Heart right ventricle (tissue), 16 donors: ENCODE data around the gene PELI2. TPM values are rescaled to one million over a fixed set of nuclear protein-coding genes. Genes with fewer than 3 reads are reported as not detected.
A peak's percentile ranks its signal among the peaks of the same experiment; 100 is the strongest.

ENCODE experiments used
- ATAC-seq, 8 donors: fragments of 200-7000 bp; cut with Tn5 transposase; one replicate each; pipeline ENCODE4 v1.9.1; 2020; ENCODE audit warnings: mild to moderate bottlenecking in 8 of 8, moderate library complexity in 8 of 8, moderate number of reproducible peaks in 1 of 8
- DNase-seq, 2 donors: peaks; one replicate each; pipeline ENCODE4 v3.0.0-alpha.2; 2020
- H3K27ac ChIP-seq, 10 donors: fragments of 200-600 bp; sonication (generic) in 2 of 10; one replicate each; pipeline versions ENCODE4 v1.5.0 to v1.8.0; 2020 to 2022; ENCODE audit warnings: mild to moderate bottlenecking in 3 of 10
- H3K27me3 ChIP-seq, 7 donors: fragments of 200-600 bp; one replicate each; pipeline ENCODE4 v1.8.0; 2021 to 2022; ENCODE audit warnings: mild to moderate bottlenecking in 2 of 7
- H3K36me3 ChIP-seq, 9 donors: fragments of 200-600 bp; sonication (generic) in 1 of 9; one replicate each; pipeline versions ENCODE4 v1.5.0 to v1.8.0; 2020 to 2022; ENCODE audit warnings: mild to moderate bottlenecking in 2 of 9
- H3K4me1 ChIP-seq, 9 donors: fragments of 200-600 bp; sonication (generic) in 1 of 9; one replicate each; pipeline versions ENCODE4 v1.5.0 to v1.8.0; 2020 to 2022; ENCODE audit warnings: mild to moderate bottlenecking in 4 of 9
- H3K4me3 ChIP-seq, 10 donors: fragments of 200-600 bp; sonication (generic) in 2 of 10; one replicate each; pipeline versions ENCODE4 v1.5.0 to v1.8.0; 2020 to 2022; ENCODE audit warnings: mild to moderate bottlenecking in 7 of 10, moderate library complexity in 2 of 10
- H3K9me3 ChIP-seq, 11 donors: fragments of 200-600 bp in 10 of 11; sonication (generic) in 2 of 11; one replicate each; pipeline versions ENCODE4 v1.5.0 to v1.8.0; 2013 to 2022; ENCODE audit warnings: mild to moderate bottlenecking in 2 of 11, control low read depth in 1 of 11, moderate library complexity in 1 of 11
- WGBS, 2 donors: extraction: QIAGEN DNeasy Blood & Tissue Kit; methylation state at CpG; one replicate each; pipeline ENCODE4 v1.1.7; 2013; ENCODE audit warnings: inconsistent platforms in 1 of 2; 5-methylcytosine and 5-hydroxymethylcytosine counted together
- intact Hi-C, 10 donors: fragments of 100-400 bp; cut with DNase I; formaldehyde crosslinking; loops; one replicate each; pipeline versions ENCODE4 v1.11.1 to v1.14.2; 2022
- long read RNA-seq, 3 donors: library from polyadenylated mRNA; unstranded; transcript quantifications; one replicate each; pipeline ENCODE4 v2.0.0, GENCODE V29; 2020 to 2021
- polyA plus RNA-seq, 2 donors: library from polyadenylated mRNA; stranded (reverse); fragments of 200-250 nt; gene quantifications; one replicate each; pipeline ENCODE4 v1.2.3, GENCODE V29; 2013
- total RNA-seq, 10 donors: library from RNA; stranded (reverse); fragmentation: NEBNext Ultra II Directional in 3 of 10; extraction: Animal tissue kit (Norgen Biotek cat#: 25700) in 3 of 10; gene quantifications; one replicate each; pipeline versions ENCODE4 v1.2.1 to v1.2.4, GENCODE V29; 2021 to 2023
- TF ChIP-seq, protein P1 (sequence below), 9 donors: fragments of 200-600 bp; sonication (generic) in 2 of 9; IDR thresholded peaks; one replicate each; pipeline versions ENCODE4 v1.5.0 to v1.8.0; 2021 to 2022; ENCODE audit warnings: antibody characterized with exemption in 9 of 9, mild to moderate bottlenecking in 5 of 9, moderate library complexity in 1 of 9
- donor health status: Arrhythmogenic right ventricular cardiomyopathy.
- donor health status: ischemic (EF 13 %, LVEDD 7.1; RV severe dilation, severe dysfunction).
- donor health status: healthy with polysubstance abuse.
- donor health status: DM: no; HTN: yes; CAD: no.
- donor health status: DM: no; HTN: no; CAD: no.
- donor health status: ischemic (EF 25% LVEDD 6.9; RV normal size, moderate dysfunction).
- donor health status: ischemic (EF 25% LVEDD 5.7; RV mildly dilated, moderate dysfunction).
- donor health status: healthy.
- donor health status: DM: yes; HTN: yes; CAD: no.
- donor health status: Ischemic cardiomyopathy.
- donor health status: ischemic (EF 35%, LVEDD 5.7; RV mildly dilated, moderate dysfunction).
- donor health status: nonischemic (EF 11% LVEDD 7.7; RV severe dilation, severe dysfunction).
- donor health status: DM: yes; HTN: yes; CAD: no.
- donor health status: PGD.
- donor health status: ischemic (EF 29% LVEDD 5.4; RV normal size, mild dysfunction).
- donor health status: nonischemic (EF 23%, LVEDD 6.1; RV moderate dilation, normal function).

PELI2 gene, protein sequence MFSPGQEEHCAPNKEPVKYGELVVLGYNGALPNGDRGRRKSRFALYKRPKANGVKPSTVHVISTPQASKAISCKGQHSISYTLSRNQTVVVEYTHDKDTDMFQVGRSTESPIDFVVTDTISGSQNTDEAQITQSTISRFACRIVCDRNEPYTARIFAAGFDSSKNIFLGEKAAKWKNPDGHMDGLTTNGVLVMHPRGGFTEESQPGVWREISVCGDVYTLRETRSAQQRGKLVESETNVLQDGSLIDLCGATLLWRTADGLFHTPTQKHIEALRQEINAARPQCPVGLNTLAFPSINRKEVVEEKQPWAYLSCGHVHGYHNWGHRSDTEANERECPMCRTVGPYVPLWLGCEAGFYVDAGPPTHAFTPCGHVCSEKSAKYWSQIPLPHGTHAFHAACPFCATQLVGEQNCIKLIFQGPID
- total RNA-seq = 1 to 10 TPM; 1.2 to 4.9 (median 2.3) TPM
- 1 to 10 TPM in 1 of 2 donors, under 1 TPM in 1; 0.87 to 1.6 TPM for polyA plus RNA-seq
- long read RNA-seq, donor 1, full-length matches to known transcripts = 2 of 3 reads
- long read RNA-seq, donor 1, partial matches to known transcripts = 1 of 3 reads
- long read RNA-seq, donor 1, other reads (novel, unspliced or antisense) = 0 of 3 reads
- long read RNA-seq, donor 2, partial matches to known transcripts = 0 of 1 reads
- long read RNA-seq, donor 2, other reads (novel, unspliced or antisense) = 1 of 1 reads
- long read RNA-seq, donor 3, partial matches to known transcripts = 1 of 1 reads
- long read RNA-seq, donor 3, other reads (novel, unspliced or antisense) = 0 of 1 reads

DNA sequence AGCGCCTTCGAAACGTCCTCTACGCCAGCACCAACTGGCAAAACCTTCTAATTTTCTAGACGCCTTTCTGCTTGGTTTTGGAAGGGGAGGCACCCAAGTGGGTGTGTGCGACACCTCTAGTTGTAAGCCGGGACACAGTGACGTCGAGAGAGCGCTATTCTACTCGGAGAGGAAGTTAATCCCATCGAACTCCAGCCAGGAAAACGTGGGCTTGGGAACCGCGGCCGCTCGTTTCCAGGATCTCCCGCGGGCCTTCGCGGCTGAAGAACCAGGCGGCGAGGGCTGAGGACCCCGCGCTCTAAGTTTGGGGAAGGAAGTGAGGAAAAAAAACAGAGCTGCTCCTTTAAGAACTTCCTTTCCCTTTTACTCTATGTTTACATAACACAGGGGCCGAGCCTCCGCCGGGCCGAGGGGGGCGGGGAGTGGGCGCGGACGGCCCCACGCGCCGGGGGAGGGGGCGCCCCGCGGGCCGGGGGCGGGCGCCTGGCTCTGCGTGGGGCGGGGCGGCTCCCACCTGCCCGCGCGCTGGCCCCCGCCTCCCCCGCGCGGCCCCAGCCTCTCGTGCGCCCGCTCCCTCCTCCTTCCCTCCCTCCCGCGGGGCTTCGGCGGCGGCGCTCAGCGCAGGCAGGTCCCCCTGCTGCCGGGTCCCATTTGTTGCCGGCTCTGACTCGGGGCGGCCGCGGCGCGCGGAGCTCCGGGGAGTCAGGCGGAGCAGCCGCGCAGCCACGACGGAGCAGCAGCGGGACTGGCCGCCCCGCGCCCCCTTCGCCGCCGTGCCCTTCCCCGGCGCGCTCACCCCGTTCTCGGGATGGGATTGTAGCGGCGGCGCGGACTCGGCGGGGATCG, at the start of gene PELI2:
Gene PELI2, plus strand, starts transcription at position 647 of the 846 bp plus-strand sequence. CDS start 250 bp downstream, outside the sequence.
- peak within 1 kb of the TSS; percentile 83 to 94 (median 88) for H3K27ac ChIP-seq
- peak; percentile 77 to 78 for DNase-seq
- WGBS, 2 donors = 0 to 1% methylated on average over 82 to 95 of the region's 96 CpGs
- H3K4me1 ChIP-seq = peaks cover 3 to 44% (median 18%) of the 10 kb centered on the region in 9 donors
- H3K36me3 ChIP-seq = no peaks in the 10 kb centered on the region
- H3K27me3 ChIP-seq = no peaks in the 10 kb centered on the region
- ATAC-seq = peak; percentile 77 to 88 (median 83)
- peak within 1 kb of the TSS; percentile 43 to 88 (median 79) for H3K4me3 ChIP-seq
- intact Hi-C loops = loop anchor here in 4 of 10 donors (5.0 to 10.0 kb wide), 5 partner anchors 104 to 383 kb away; no protein-coding TSS in a partner anchor
- TF ChIP-seq, protein P1, sequence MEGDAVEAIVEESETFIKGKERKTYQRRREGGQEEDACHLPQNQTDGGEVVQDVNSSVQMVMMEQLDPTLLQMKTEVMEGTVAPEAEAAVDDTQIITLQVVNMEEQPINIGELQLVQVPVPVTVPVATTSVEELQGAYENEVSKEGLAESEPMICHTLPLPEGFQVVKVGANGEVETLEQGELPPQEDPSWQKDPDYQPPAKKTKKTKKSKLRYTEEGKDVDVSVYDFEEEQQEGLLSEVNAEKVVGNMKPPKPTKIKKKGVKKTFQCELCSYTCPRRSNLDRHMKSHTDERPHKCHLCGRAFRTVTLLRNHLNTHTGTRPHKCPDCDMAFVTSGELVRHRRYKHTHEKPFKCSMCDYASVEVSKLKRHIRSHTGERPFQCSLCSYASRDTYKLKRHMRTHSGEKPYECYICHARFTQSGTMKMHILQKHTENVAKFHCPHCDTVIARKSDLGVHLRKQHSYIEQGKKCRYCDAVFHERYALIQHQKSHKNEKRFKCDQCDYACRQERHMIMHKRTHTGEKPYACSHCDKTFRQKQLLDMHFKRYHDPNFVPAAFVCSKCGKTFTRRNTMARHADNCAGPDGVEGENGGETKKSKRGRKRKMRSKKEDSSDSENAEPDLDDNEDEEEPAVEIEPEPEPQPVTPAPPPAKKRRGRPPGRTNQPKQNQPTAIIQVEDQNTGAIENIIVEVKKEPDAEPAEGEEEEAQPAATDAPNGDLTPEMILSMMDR (IDR thresholded peaks at IDR 0.05) = peak in 4 of 9 donors; percentile 15 to 31 (median 22)
- H3K9me3 ChIP-seq = no peaks in the 10 kb centered on the region

- Histone ChIP-seq H3K36me3 (no peaks in the 10 kb centered on the region), H3K4me1 (no peaks in the 10 kb centered on the region), H3K4me3 (no peak overlapping the region), H3K27me3 (peaks cover 0 to 9% (median 0%) of the 10 kb centered on the region in 7 donors), H3K9me3 (no peaks in the 10 kb centered on the region), H3K27ac (no peak overlapping the region)
- WGBS, 2 donors = 68 to 69% methylated on average over 3 to 4 of the region's 4 CpGs
- ATAC-seq (no peak), DNase-seq (no peak)
- intact Hi-C loops = no loop called here
- TF ChIP-seq, protein P1 (IDR thresholded peaks at IDR 0.05) = no peak
These were observed 44.4 kb upstream of the PELI2 start for GRCh38 chr14:56073799-56074198.

GRCh38 chr14:56075301-56075700, 42.9 kb upstream of the PELI2 start:
- DNase-seq (no peak), ATAC-seq (no peak)
- intact Hi-C loops = no loop called here
- H3K27ac ChIP-seq = no peak overlapping the region
- H3K36me3 ChIP-seq = no peaks in the 10 kb centered on the region
- no peak overlapping the region for H3K4me3 ChIP-seq
- WGBS, 2 donors = 82 to 88% methylated on average over 2 of the region's 2 CpGs
- peaks cover 0 to 9% (median 0%) of the 10 kb centered on the region in 7 donors for H3K27me3 ChIP-seq
- TF ChIP-seq, protein P1 (IDR thresholded peaks at IDR 0.05) = no peak
- H3K4me1 ChIP-seq = no peaks in the 10 kb centered on the region
- H3K9me3 ChIP-seq = no peaks in the 10 kb centered on the region
